G401 (cell line): ENCODE data around the gene ADAMTS13. TPM values are rescaled to one million over a fixed set of nuclear protein-coding genes. Genes with fewer than 3 reads are reported as not detected.

Experiments used
- DNase-seq: peaks from one replicate; pipeline ENCODE4 v3.0.0-alpha.2; 2015; ENCODE audit warnings: low spot score
- in situ Hi-C: cut with HindIII; loops from 2 replicates; pipeline ENCODE4 v1.10.0; 2016; ENCODE audit warnings: low sequenced_read_pairs, mixed read lengths
- total RNA-seq: library from RNA; depleted of rRNA; stranded (reverse); fragments of >200 nt; shearing (Covaris generic); gene quantifications from 2 replicates; pipeline ENCODE4 v1.2.3, GENCODE V29; 2014; rRNA removed

ADAMTS13 gene
- total RNA-seq, 1 experiment from 2014 or later = 1.4 TPM

GRCh38 chr9:133493845-133494540 is 71.8 kb downstream of the ADAMTS13 start:
- in situ Hi-C loops = no loop called here
- DNase-seq = no peak

DNA sequence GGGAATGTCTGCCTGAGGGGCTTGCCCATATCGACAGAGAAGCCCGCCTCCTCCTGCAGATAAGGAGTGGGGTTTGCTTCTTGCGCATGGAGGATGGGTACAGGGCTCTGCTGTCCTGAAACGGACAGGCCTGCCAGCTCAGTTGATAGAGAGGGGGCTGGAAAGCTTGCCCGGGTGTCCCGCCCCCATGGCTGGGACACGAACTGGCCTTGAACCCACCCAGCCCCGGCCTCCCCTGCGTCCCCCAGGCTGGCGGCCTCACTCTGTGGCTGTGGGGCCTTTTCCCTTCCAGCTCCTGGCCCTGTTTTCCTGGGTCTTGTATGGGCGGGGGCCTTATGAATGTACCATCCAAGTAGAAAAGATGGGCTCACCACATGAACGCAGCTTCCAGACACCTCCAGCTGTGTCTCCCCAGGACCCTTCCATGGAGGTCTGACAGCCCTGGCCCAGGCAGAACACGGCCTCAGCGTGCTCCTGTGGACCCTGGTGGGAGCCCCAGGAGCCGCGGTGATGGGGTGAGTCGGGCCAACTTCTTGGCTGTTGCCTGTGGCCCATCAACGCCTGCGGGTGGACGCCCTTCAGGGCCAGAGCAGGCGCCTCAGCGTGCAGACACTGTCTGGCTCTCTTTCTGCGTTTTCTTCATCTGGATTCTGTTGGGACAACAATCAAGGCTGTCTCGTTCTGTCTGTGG is 72.6 kb downstream of the ADAMTS13 start:
- in situ Hi-C loops = no loop called here
- DNase-seq = no peak

GRCh38 chr9:133495327-133496293 is 73.4 kb downstream of the ADAMTS13 start:
- in situ Hi-C loops = no loop called here
- no peak for DNase-seq

- in situ Hi-C loops = no loop called here
- no peak for DNase-seq
Measured at GRCh38 chr9:133496861-133497842, 75.0 kb downstream of the ADAMTS13 start.

DNA sequence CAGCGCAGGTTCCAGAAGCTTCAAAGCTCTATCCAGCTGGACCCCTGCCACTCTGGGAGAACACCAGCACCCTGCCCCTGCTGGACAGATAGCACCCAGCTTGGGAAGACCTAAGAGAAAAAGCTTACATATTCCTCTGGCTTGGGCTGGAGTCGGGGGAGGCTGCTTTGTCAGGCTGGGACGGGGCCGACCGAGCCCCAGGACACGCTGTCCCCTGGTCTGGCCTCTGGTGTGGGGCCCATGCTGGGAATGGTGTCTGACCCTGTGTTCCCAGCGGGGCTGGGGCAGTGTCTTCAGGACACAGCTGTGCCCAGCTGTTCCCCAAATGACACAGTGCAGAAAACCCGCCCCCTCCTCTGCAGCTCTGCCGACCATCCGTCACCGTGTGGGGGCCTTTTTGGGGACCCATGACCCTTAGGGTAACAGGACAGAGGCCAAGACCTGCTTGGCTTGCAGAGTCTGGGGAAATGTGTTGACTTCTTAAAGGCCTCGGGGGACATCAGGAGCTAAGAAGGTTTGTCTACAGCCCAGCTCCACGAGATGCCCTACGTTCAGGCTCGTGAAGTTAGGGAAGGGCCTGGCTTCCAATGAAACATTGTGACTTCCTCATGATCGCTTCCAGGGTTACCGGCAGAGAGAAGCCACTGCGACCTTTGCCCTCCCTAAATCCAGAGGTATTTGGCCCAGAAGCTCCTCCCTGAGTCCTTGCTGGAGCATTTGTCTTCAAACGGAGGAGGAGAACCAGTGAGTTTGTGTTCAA is 77.1 kb downstream of the ADAMTS13 start:
- no peak for DNase-seq
- in situ Hi-C loops = no loop called here

- in situ Hi-C loops = no loop called here
Measured at GRCh38 chr9:133499892-133500270, 77.7 kb downstream of the ADAMTS13 start.

DNA sequence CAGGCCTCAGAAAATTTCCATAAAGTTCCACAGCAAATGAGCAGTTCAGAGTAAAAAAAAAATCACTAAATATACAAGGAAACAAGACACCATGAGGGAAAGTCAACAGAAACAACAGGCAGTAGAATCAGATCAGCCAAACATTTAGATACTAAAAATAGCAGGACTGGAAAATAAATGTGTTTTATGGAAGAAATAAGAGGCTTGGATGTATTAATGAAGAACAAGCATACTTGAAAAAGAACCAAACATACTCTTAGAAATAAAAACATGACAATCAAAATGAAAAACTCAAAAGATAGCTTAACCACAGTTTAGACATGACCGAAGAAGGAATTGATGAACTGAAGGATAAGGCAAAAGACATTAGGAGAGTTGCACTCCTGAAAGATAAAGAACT is 79.9 kb downstream of the ADAMTS13 start:
- DNase-seq = no peak
- in situ Hi-C loops = no loop called here

More at GRCh38 chr9:133499892-133500270, 77.7 kb downstream of the ADAMTS13 start:
- DNase-seq = no peak

DNA sequence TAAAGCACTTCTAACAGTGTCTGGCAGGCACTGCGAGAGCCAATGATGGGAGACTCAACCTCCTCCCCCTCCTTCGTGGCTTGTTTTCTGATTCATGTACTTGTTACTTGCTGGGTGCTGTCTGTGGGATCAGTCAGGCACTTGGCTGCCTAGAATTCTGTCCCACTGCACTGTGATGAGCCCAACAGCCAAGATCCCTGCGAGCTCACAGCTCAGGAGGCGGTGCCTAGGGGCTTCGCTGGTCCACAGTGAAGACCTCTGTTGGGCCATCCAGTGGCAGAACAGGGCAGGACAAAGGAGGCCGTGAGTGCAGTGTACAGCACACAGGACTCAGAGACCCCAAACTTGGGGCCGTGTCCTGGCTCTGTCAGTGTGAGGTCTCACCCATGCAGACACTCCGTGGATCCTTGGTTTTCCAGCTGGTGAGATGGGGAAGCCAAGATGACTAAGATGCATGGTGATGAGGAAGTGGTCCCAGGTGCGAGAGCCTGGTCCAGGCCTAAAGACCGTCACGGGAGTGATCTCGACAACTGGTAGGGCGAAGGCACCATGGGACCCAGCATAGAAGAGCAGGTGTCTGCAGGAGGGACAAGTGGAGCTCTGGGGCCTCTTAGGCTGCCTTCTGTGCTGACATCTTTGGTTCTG is 83.1 kb downstream of the ADAMTS13 start:
- in situ Hi-C loops = no loop called here
- no peak for DNase-seq

DNA sequence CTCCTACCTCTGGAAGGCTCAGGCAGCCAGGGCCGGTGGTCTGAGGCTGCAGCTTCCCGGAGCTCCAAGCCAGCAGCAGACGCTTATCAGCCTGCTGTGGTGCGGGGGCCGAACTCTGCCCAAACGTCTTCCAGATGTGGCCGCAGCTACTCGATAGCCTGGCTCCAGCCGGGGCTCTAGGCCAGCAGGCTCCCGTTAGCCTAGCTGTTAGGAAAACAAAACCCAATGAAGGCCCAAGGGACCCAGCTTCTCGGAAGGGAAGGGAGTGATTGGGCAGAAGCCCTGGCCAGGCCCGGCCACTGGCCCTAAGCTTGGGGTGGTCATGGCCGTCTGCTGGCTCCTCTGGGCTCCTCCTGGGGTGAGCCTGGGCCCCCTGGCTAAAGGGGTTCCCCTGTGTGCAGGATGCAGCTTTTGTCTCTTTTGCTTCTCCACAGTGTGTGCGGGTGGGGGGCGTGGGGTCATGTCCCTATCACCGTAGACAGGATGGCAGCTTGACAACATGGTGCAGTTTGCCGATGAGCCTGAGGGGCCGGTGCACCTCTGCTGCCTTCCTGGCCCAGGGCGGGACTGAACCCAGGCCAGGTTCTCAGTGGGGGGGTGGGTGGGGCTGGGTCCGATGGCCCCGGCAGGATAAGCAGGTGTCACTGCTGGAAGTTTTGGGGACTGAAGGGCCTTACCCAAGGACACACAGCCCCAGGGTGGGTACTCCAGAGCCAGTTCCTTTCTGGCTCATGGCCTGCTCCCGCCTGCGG is 83.9 kb downstream of the ADAMTS13 start:
- in situ Hi-C loops = no loop called here
- no peak for DNase-seq

- in situ Hi-C loops = no loop called here
- no peak for DNase-seq
Measured at GRCh38 chr9:133506653-133507038, 84.5 kb downstream of the ADAMTS13 start.

GRCh38 chr9:133507246-133507965 is 85.2 kb downstream of the ADAMTS13 start:
- DNase-seq = no peak
- in situ Hi-C loops = no loop called here

DNA sequence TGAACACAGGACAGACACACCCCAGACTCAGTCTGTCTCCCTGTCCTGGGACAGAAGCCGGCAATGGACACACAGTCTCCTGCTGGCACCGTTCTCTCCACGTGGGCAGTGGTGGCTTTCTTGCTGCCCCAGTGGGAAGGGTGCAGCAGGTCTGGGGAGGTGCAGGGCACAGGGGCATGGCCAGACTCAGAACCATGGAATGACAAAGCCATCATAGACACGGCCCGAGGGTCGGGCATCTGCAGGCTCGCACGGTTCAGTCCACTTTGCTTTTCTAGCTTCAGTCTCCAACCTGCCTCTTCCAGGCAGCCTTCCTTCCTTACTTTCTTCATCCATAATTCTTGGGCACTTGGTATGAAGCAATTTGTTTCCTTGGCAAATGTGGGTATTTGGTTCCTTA is 85.9 kb downstream of the ADAMTS13 start:
- in situ Hi-C loops = no loop called here
- no peak for DNase-seq

Other genes starting within 250 kb of the ADAMTS13 start
- not detected in 2 replicates for gene OBP2B, start 213.1 kb upstream of the ADAMTS13 start, total RNA-seq
- gene ABO, start 147.2 kb upstream of the ADAMTS13 start, total RNA-seq = not detected in 2 replicates
- 23.3 and 40.6 TPM in 2 replicates for gene SURF6, start 86.2 kb upstream of the ADAMTS13 start, total RNA-seq
- gene MED22, start 74.2 kb upstream of the ADAMTS13 start, total RNA-seq = 27.4 and 28.2 TPM in 2 replicates
- gene RPL7A, start 74.1 kb upstream of the ADAMTS13 start, total RNA-seq = 3,218 and 3,629 TPM in 2 replicates
- gene SURF1, start 65.9 kb upstream of the ADAMTS13 start, total RNA-seq = 33.8 and 51.7 TPM in 2 replicates
- gene SURF2, start 65.8 kb upstream of the ADAMTS13 start, total RNA-seq = 32.3 and 47.5 TPM in 2 replicates
- 333 and 361 TPM in 2 replicates for gene SURF4, start 46.3 kb upstream of the ADAMTS13 start, total RNA-seq
- 0.37 and 1.1 TPM in 2 replicates for gene STKLD1, start 46.0 kb upstream of the ADAMTS13 start, total RNA-seq
- 25.0 and 38.8 TPM in 2 replicates for gene REXO4, start 4.4 kb upstream of the ADAMTS13 start, total RNA-seq
- 23.2 and 26.1 TPM in 2 replicates for gene CACFD1, start 37.6 kb downstream of the ADAMTS13 start, total RNA-seq
- 5.5 and 6.8 TPM in 2 replicates for gene SLC2A6, start 56.7 kb downstream of the ADAMTS13 start, total RNA-seq
- gene MYMK, start 102.6 kb downstream of the ADAMTS13 start, total RNA-seq = 0.64 TPM in 1 of 2 replicates, not detected in the other
- gene ADAMTSL2, start 112.3 kb downstream of the ADAMTS13 start, total RNA-seq = not detected in 2 replicates
- gene FAM163B, start 187.0 kb downstream of the ADAMTS13 start, total RNA-seq = not detected in 2 replicates
- not detected in 2 replicates for gene DBH, start 214.0 kb downstream of the ADAMTS13 start, total RNA-seq